Ishikawa (cell line): Measurements from ENCODE around the gene REV3L.
A peak's percentile ranks its signal among the peaks of the same experiment; 100 is the strongest.

Experiments used
- CEBPB ChIP-seq: IDR thresholded peaks from 2 replicates; pipeline ENCODE4 v1.6.1; 2012
- CREB1 ChIP-seq: IDR thresholded peaks from 2 replicates; pipeline ENCODE4 v1.6.1; 2012; ENCODE audit warnings: low read depth
- EGR1 ChIP-seq: IDR thresholded peaks from 2 replicates; pipeline ENCODE4 v1.6.1; 2012
- EP300 ChIP-seq: IDR thresholded peaks from 2 replicates; pipeline ENCODE4 v1.6.1; 2012; ENCODE audit warnings: borderline replicate concordance
- FOXM1 ChIP-seq: IDR thresholded peaks from 2 replicates; pipeline ENCODE4 v1.6.1; 2012; ENCODE audit warnings: low read depth, borderline replicate concordance
- NFIC ChIP-seq: IDR thresholded peaks from 2 replicates; pipeline ENCODE4 v1.6.1; 2012
- RAD21 ChIP-seq: IDR thresholded peaks from 2 replicates; pipeline ENCODE4 v1.6.1; 2012; ENCODE audit warnings: low read depth
- REST ChIP-seq: IDR thresholded peaks from 2 replicates; pipeline ENCODE4 v1.6.1; 2012; ENCODE audit warnings: low read depth, mild to moderate bottlenecking
- TAF1 ChIP-seq: IDR thresholded peaks from 2 replicates; pipeline ENCODE4 v1.6.1; 2012; ENCODE audit warnings: low read depth, mild to moderate bottlenecking
- TCF12 ChIP-seq: IDR thresholded peaks from 2 replicates; pipeline ENCODE4 v1.6.1; 2012; ENCODE audit warnings: low read depth
- TEAD4 ChIP-seq: IDR thresholded peaks from 2 replicates; pipeline ENCODE4 v1.6.1; 2012
- YY1 ChIP-seq: IDR thresholded peaks from 2 replicates; pipeline ENCODE4 v1.6.1; 2012; ENCODE audit warnings: low read depth
- ZBTB7A ChIP-seq: IDR thresholded peaks from 2 replicates; pipeline ENCODE4 v1.6.1; 2012; ENCODE audit warnings: low read depth
- TF ChIP-seq, protein P1 (sequence below): IDR thresholded peaks from 2 replicates; pipeline ENCODE4 v1.6.1; 2012
- TF ChIP-seq, protein P2 (sequence below): IDR thresholded peaks from 2 replicates; pipeline ENCODE4 v1.6.1; 2012

REV3L gene, protein sequence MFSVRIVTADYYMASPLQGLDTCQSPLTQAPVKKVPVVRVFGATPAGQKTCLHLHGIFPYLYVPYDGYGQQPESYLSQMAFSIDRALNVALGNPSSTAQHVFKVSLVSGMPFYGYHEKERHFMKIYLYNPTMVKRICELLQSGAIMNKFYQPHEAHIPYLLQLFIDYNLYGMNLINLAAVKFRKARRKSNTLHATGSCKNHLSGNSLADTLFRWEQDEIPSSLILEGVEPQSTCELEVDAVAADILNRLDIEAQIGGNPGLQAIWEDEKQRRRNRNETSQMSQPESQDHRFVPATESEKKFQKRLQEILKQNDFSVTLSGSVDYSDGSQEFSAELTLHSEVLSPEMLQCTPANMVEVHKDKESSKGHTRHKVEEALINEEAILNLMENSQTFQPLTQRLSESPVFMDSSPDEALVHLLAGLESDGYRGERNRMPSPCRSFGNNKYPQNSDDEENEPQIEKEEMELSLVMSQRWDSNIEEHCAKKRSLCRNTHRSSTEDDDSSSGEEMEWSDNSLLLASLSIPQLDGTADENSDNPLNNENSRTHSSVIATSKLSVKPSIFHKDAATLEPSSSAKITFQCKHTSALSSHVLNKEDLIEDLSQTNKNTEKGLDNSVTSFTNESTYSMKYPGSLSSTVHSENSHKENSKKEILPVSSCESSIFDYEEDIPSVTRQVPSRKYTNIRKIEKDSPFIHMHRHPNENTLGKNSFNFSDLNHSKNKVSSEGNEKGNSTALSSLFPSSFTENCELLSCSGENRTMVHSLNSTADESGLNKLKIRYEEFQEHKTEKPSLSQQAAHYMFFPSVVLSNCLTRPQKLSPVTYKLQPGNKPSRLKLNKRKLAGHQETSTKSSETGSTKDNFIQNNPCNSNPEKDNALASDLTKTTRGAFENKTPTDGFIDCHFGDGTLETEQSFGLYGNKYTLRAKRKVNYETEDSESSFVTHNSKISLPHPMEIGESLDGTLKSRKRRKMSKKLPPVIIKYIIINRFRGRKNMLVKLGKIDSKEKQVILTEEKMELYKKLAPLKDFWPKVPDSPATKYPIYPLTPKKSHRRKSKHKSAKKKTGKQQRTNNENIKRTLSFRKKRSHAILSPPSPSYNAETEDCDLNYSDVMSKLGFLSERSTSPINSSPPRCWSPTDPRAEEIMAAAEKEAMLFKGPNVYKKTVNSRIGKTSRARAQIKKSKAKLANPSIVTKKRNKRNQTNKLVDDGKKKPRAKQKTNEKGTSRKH (N-terminal part only)

DNA sequence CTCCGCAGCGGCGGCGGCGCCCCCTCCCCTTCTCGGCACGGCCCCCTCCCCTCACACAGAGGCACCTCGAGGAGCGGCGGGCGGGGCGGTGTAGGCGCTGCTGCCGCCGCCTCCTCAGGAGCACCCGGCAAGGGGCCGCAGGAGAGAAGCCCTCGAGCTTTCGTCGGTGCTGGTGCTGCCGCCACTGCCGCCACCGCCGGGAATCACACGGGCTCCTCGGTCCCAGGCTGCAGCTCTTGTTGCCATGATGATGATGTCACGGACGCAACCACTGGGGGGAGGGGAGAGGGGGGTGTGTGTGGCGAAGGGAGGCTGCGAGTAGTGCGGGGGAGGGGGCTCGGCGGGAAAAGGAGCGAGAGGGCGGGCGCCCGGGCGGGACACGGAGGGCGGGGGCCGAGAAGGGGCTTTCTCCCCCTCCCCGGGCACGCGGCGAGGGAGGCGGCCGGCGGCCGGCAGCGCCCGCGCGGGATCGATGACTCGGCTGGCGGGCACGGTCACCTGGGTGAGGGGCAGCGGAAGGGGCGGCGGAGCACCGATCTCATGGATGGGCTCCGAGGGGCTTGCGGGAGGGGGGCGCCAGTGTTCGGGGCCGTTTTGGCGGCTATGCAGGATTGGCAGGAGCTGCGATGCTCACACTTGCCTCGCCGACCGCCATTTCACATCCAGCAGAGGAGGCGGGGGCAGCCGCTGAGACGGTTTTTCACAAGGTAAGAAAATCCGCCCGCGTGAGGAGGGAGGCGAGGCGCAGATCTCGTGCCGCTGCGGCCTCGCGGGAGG is at the start of gene REV3L:
REV3L (minus strand) TSS at position 260 of the 777 bp plus-strand sequence. CDS start 330 bp downstream, outside the sequence.
- TF ChIP-seq, protein P1, sequence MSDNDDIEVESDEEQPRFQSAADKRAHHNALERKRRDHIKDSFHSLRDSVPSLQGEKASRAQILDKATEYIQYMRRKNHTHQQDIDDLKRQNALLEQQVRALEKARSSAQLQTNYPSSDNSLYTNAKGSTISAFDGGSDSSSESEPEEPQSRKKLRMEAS: peak; percentile 46; the same call in 1 of the 2 replicates
- 0 out of 2 replicates have a peak, but pooled peaks have one; percentile 8 for TF ChIP-seq FOXM1
- peak; percentile 2; the same call in 1 of the 2 replicates for TF ChIP-seq NFIC
- TF ChIP-seq, protein P2, sequence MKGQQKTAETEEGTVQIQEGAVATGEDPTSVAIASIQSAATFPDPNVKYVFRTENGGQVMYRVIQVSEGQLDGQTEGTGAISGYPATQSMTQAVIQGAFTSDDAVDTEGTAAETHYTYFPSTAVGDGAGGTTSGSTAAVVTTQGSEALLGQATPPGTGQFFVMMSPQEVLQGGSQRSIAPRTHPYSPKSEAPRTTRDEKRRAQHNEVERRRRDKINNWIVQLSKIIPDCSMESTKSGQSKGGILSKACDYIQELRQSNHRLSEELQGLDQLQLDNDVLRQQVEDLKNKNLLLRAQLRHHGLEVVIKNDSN: peak; percentile 24; the same call in 1 of the 2 replicates
- TF ChIP-seq YY1: peak; percentile 79
- TF ChIP-seq TAF1: peak; percentile 51
- no peak for TF ChIP-seq REST
- TF ChIP-seq EGR1: peak; percentile 66
- TF ChIP-seq TEAD4: peak; percentile 4; the same call in 1 of the 2 replicates
- no peak; the same call in 1 of the 2 replicates for TF ChIP-seq EP300
- peak; percentile 45 for TF ChIP-seq TCF12
- no peak for TF ChIP-seq RAD21
- TF ChIP-seq ZBTB7A: peak; percentile 59; the same call in 1 of the 2 replicates
- TF ChIP-seq CREB1: no peak; the same call in 1 of the 2 replicates

DNA sequence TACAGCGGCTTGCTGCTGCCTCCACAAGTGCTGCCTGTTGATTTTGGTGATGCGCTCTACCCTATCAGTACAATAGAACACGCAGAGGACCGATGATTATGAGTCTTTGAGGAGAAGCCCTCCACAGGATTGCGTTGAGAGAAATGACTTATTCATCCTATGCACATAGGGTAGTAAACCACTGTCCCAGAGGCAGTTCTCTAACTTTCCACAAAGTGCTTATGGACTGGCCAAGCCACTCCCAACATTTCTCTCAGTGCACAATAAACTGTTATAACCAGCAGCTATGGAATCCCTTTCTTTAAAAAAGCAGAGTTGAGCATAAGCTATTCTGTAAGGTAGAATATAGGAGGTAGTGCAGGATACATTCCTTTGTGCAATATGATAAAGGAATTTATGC is 48.2 kb upstream of the REV3L start:
- TF ChIP-seq CEBPB (no peak), YY1 (no peak)

GRCh38 chr6:111530667-111531066 is 47.6 kb upstream of the REV3L start:
- no peak for TF ChIP-seq TCF12
- TF ChIP-seq, protein P1: no peak
- TF ChIP-seq FOXM1: no peak
- TF ChIP-seq NFIC: no peak
- TF ChIP-seq ZBTB7A: no peak
- TF ChIP-seq CREB1: no peak
- TF ChIP-seq, protein P2: no peak
- no peak for TF ChIP-seq EGR1
- TF ChIP-seq EP300: no peak
- no peak for TF ChIP-seq YY1
- TF ChIP-seq CEBPB: no peak
- TF ChIP-seq REST: no peak
- no peak for TF ChIP-seq RAD21
- no peak for TF ChIP-seq TEAD4
- TF ChIP-seq TAF1: no peak

- no peak for TF ChIP-seq CREB1
- TF ChIP-seq TEAD4: no peak
- TF ChIP-seq, protein P2: no peak
- TF ChIP-seq FOXM1: no peak
- TF ChIP-seq, protein P1: no peak
- TF ChIP-seq TAF1: no peak
These were observed 47.2 kb upstream of the REV3L start for GRCh38 chr6:111530218-111530617.
